Hepatocyte (in vitro differentiated cells): ENCODE data around the gene SMARCA2.

Source experiments
- CTCF ChIP-seq: fragments of 200-600 bp; sonication (generic); IDR thresholded peaks from 2 replicates; pipeline ENCODE4 v1.5.1; 2016; ENCODE audit warnings: antibody characterized with exemption, mild to moderate bottlenecking; ENCODE audit not compliant: poor library complexity
- EZH2 ChIP-seq: fragments of 200-600 bp; sonication (generic); IDR thresholded peaks from 2 replicates; pipeline ENCODE4 v1.6.1; 2016; ENCODE audit warnings: antibody characterized with exemption, mild to moderate bottlenecking, borderline replicate concordance

- no peak for TF ChIP-seq CTCF
- TF ChIP-seq EZH2: no peak
Measured at GRCh38 chr9:2190939-2191608, 175.9 kb downstream of the SMARCA2 start.
